B cell (primary cell): ENCODE measurements around the gene PRRT2. TPM values are rescaled to one million over a fixed set of nuclear protein-coding genes. Genes with fewer than 3 reads are reported as not detected.

ENCODE experiments used
- ATAC-seq: fragments of 200-7000 bp; cut with Tn5 transposase; one replicate; pipeline ENCODE4 v1.10.0; 2021; ENCODE audit warnings: low read depth, mild to moderate bottlenecking, moderate number of reproducible peaks, moderate library complexity
- CTCF ChIA-PET: fragments of 350-600 bp; sonication (Branson Sonifier 250); formaldehyde crosslinking; loops from one replicate; lab custom pipeline; 2021; ENCODE audit warnings: antibody characterized with exemption, inconsistent platforms; lab: Charles Lee
- POLR2A ChIA-PET: fragments of 350-600 bp; sonication (Branson Sonifier 250); formaldehyde crosslinking; loops from one replicate; lab custom pipeline; 2021; ENCODE audit warnings: antibody characterized with exemption; lab: Charles Lee
- DNase-seq: peaks from one replicate; pipeline ENCODE4 v3.0.0; 2013
- H2AFZ ChIP-seq: 2 replicates; pipeline ENCODE4 v1.6.1; 2012; ENCODE audit warnings: mild to moderate bottlenecking, low read depth, low read length; ENCODE audit not compliant: insufficient read depth, poor library complexity, severe bottlenecking
- H3K27ac ChIP-seq, 2 donors: 1 replicate in 1 of 2; 2 replicates in 1 of 2; pipeline ENCODE4 v1.5.1; 2012 to 2013; ENCODE audit warnings: low read length in 2 of 2, mild to moderate bottlenecking in 2 of 2, moderate library complexity in 1 of 2
- H3K27me3 ChIP-seq, 4 experiments: fragments of 200-600 bp in 1 of 4; sonication (generic) in 1 of 4; replicated peaks in 1 of 4; 1 replicate in 2 of 4; 2 replicates in 2 of 4; pipeline versions ENCODE4 v1.6.1 to v1.7.0; 2013 to 2016; ENCODE audit warnings: low read length in 3 of 4, mild to moderate bottlenecking in 2 of 4, mixed read lengths in 1 of 4, moderate library complexity in 1 of 4; ENCODE audit not compliant: insufficient read depth in 4 of 4, control insufficient read depth in 3 of 4; ENCODE audit errors: control extremely low read depth in 1 of 4
- H3K36me3 ChIP-seq, 2 experiments: replicated peaks in 1 of 2; 1 replicate in 1 of 2; 2 replicates in 1 of 2; pipeline versions ENCODE4 v1.6.1 to v1.7.1; 2013; ENCODE audit warnings: low read length in 1 of 2; ENCODE audit not compliant: insufficient read depth in 2 of 2, control insufficient read depth in 1 of 2; ENCODE audit errors: control extremely low read depth in 1 of 2, extremely low read depth in 1 of 2
- H3K4me1 ChIP-seq, 2 donors: fragments of 200-600 bp in 1 of 2; sonication (generic) in 1 of 2; 1 replicate in 1 of 2; 2 replicates in 1 of 2; pipeline versions ENCODE4 v1.5.1 to v1.6.1; 2013 to 2017; ENCODE audit warnings: low read length in 2 of 2; ENCODE audit not compliant: control insufficient read depth in 2 of 2, insufficient read depth in 2 of 2
- H3K4me2 ChIP-seq: replicated peaks from 2 replicates; pipeline ENCODE3; 2012; ENCODE audit warnings: mild to moderate bottlenecking, low read depth, low read length; ENCODE audit not compliant: poor library complexity, severe bottlenecking
- H3K4me3 ChIP-seq, 5 experiments: fragments of 200-600 bp in 1 of 5; sonication (generic) in 1 of 5; 1 replicate in 3 of 5; 2 replicates in 2 of 5; pipeline versions ENCODE4 v1.5.1 to v1.7.0; 2011 to 2016; ENCODE audit warnings: low read length in 4 of 5, mild to moderate bottlenecking in 4 of 5, low read depth in 2 of 5, control low read depth in 1 of 5, moderate library complexity in 1 of 5; ENCODE audit not compliant: insufficient read depth in 1 of 5; ENCODE audit errors: control extremely low read depth in 1 of 5, extremely low read depth in 1 of 5
- H3K79me2 ChIP-seq: fragments of 200-600 bp; sonication (generic); one replicate; pipeline ENCODE4 v1.6.0; 2016; ENCODE audit warnings: low read length; ENCODE audit not compliant: control insufficient read depth, insufficient read depth
- H3K9ac ChIP-seq: fragments of 200-600 bp; sonication (generic); 2 replicates; pipeline ENCODE4 v1.6.1; 2017; ENCODE audit warnings: mild to moderate bottlenecking, low read length, moderate library complexity
- H3K9me3 ChIP-seq, 3 donors: one replicate each; pipeline versions ENCODE4 v1.6.1 to v1.7.1; 2013; ENCODE audit warnings: low read length in 2 of 3; ENCODE audit not compliant: control insufficient read depth in 2 of 3, insufficient read depth in 1 of 3; ENCODE audit errors: control extremely low read depth in 1 of 3
- H4K20me1 ChIP-seq: 2 replicates; pipeline ENCODE4 v1.6.0; 2012; ENCODE audit warnings: mild to moderate bottlenecking, low read length; ENCODE audit not compliant: insufficient read depth, control insufficient read depth, poor library complexity, severe bottlenecking
- H3K27ac Mint-ChIP-seq: one replicate; pipeline ENCODE4 v1.8.0; 2021; ENCODE audit warnings: mixed read lengths
- H3K27me3 Mint-ChIP-seq: one replicate; pipeline ENCODE4 v1.8.0; 2021; ENCODE audit warnings: mixed read lengths
- H3K4me1 Mint-ChIP-seq: one replicate; pipeline ENCODE4 v1.8.0; 2021; ENCODE audit warnings: mixed read lengths
- H3K4me3 Mint-ChIP-seq: one replicate; pipeline ENCODE4 v1.8.0; 2021; ENCODE audit warnings: mixed read lengths
- H3K9me3 Mint-ChIP-seq: one replicate; pipeline ENCODE4 v1.8.0; 2022; ENCODE audit warnings: mixed read lengths; ENCODE audit not compliant: insufficient read depth
- CTCF ChIP-seq: fragments of 200-600 bp; IDR thresholded peaks from one replicate; pipeline ENCODE4 v1.8.0; 2022; ENCODE audit warnings: antibody characterized with exemption, mild to moderate bottlenecking
- EZH2 ChIP-seq: IDR thresholded peaks from 2 replicates; pipeline ENCODE4 v1.6.1; 2012; ENCODE audit warnings: borderline replicate concordance, low read depth, mild to moderate bottlenecking, moderate library complexity, low read length; ENCODE audit not compliant: insufficient read depth, poor library complexity, severe bottlenecking
- WGBS: methylation state at CpG from one replicate; pipeline ENCODE4 v1.1.5; 2013; ENCODE audit warnings: missing lambda C conversion rate; ENCODE audit not compliant: insufficient coverage; 5-methylcytosine and 5-hydroxymethylcytosine counted together
- intact Hi-C: fragments of 100-400 bp; cut with micrococcal nuclease; formaldehyde crosslinking; loops from one replicate; pipeline ENCODE4 v1.10.0; 2022
- polyA plus RNA-seq: library from polyadenylated mRNA; depleted of rRNA; stranded (reverse); fragments of >200 nt; gene quantifications from 2 replicates; pipeline ENCODE4 v1.2.3, GENCODE V29; 2012
- total RNA-seq, 2 donors: library from RNA; stranded (reverse); fragments of 120-200 nt in 1 of 2; gene quantifications; 1 replicate in 1 of 2; 2 replicates in 1 of 2; pipeline versions ENCODE4 v1.2.3 to v1.2.4, GENCODE V29; 2013 to 2022

PRRT2 gene
- total and polyA plus RNA-seq, 2 donors (not counting 1 experiment from before 2014, with no cell fraction given): 0.79 to 3.1 TPM

GRCh38 chr16:29804455-29805231, 7.3 kb upstream of the PRRT2 start:
- Histone ChIP-seq H3K79me2 (peaks cover 23% of the 10 kb centered on the region), H3K27ac (peak overlapping the region; percentile 87 to 91), H3K4me3 (peak overlapping the region; percentile 63 to 95 (median 89)), H2AFZ (peak overlapping the region; percentile 78), H3K36me3 (peaks cover 1 to 23% of the 10 kb centered on the region in 2 experiments), H3K4me1 (peaks cover 35 to 39% of the 10 kb centered on the region in 2 donors), H4K20me1 (peaks cover 21% of the 10 kb centered on the region), H3K9ac (peak overlapping the region; percentile 85), H3K27me3 (no peaks in the 10 kb centered on the region), H3K9me3 (no peaks in the 10 kb centered on the region), H3K4me2 (peak overlapping the region; percentile 92)
- intact Hi-C loops: loop anchor here (1.0 to 5.0 kb wide), 4 partner anchors 12 to 122 kb away; partner anchors contain the start of genes KCTD13, KIF22 and PAGR1
- 14% methylated on average over 25 of the region's 26 CpGs for WGBS
- peak overlapping the region; percentile 98 for H3K4me3 Mint-ChIP-seq
- ChIA-PET CTCF (interaction anchor here (0.6 to 2.1 kb wide), 17 partner anchors 9 to 157 kb away, joined by 3 to 17 read pairs (median 5); partner anchors contain the start of genes KIF22, MVP, PAGR1 and TMEM219), POLR2A (interaction anchor here (0.5 to 4.3 kb wide), 15 partner anchors 9 to 122 kb away, joined by 3 to 24 read pairs (median 4); partner anchors contain the start of genes C16orf54, KIF22, MVP and PAGR1)
- ATAC-seq (no peak), DNase-seq (no peak)
- H3K4me1 Mint-ChIP-seq: peaks cover 35% of the 10 kb centered on the region
- no peaks in the 10 kb centered on the region for H3K9me3 Mint-ChIP-seq
- TF ChIP-seq EZH2 (no peak), CTCF (no peak)
- peak overlapping the region; percentile 100 for H3K27ac Mint-ChIP-seq
- H3K27me3 Mint-ChIP-seq: no peaks in the 10 kb centered on the region
